ENCODE results near the gene ZNF593. TPM values are rescaled to one million over a fixed set of nuclear protein-coding genes. Genes with fewer than 3 reads are reported as not detected.

The ZNF593 gene
- total RNA-seq, 4 donors from 2014 or later, result 18.4 to 64.1 (median 42.5) TPM

DNA sequence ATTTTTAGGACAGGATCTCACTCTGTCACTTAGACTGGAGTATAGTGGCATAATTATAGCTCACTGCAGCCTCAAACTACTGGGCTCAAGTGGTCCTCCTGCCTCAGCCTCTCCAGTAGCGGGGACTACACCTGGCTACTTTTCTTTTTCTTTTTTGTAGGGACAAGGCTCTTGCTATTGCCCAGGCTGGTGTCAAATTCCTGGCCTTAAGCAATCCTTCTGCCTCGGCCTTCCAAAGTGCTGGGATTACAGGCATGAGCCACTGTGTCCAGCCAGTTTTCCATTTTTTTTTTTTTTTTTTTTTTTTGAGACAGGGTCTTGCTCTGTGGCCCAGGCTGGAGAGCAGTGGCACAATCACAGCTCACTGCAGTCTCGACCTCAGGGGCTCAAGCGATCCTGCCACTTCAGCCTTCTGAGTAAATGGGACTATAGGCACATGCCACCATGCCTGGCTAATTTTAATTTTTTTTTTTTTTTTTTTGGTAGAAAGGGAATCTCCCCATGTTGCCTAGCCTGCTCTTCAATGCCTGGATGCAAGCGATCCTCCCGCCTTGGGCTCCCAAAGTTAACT is 43.7 kb downstream of the ZNF593 start:
- ATAC-seq (ENCODE audit: low FRiP score), result no peak
- no peak for DNase-seq (ENCODE audit: low spot score)
- TF ChIP-seq, protein P1, sequence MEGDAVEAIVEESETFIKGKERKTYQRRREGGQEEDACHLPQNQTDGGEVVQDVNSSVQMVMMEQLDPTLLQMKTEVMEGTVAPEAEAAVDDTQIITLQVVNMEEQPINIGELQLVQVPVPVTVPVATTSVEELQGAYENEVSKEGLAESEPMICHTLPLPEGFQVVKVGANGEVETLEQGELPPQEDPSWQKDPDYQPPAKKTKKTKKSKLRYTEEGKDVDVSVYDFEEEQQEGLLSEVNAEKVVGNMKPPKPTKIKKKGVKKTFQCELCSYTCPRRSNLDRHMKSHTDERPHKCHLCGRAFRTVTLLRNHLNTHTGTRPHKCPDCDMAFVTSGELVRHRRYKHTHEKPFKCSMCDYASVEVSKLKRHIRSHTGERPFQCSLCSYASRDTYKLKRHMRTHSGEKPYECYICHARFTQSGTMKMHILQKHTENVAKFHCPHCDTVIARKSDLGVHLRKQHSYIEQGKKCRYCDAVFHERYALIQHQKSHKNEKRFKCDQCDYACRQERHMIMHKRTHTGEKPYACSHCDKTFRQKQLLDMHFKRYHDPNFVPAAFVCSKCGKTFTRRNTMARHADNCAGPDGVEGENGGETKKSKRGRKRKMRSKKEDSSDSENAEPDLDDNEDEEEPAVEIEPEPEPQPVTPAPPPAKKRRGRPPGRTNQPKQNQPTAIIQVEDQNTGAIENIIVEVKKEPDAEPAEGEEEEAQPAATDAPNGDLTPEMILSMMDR (IDR thresholded peaks at IDR 0.05), result no peak

DNA sequence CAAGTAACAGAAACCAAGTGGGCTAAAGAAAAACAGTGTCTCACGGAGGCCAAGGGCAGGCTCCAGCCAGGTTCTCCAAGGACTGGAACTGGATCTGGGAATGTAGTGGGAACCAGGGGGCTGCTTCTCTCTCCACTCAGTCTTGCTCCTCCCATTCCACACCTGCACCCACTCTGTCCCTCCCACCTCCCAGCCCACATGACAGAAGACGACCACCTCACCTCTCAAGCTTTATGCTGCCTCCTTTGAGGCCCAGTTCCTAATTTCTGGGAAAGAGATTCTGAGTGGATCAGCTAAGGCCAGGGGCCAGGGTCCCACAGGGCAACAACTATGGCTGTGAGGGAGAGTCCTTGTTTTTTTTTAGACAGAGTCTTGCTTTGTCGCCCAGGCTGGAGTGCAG is 45.5 kb downstream of the ZNF593 start:
- ATAC-seq (ENCODE audit: low FRiP score), result no peak
- no peak for DNase-seq (ENCODE audit: low spot score)
- TF ChIP-seq, protein P1 (IDR thresholded peaks at IDR 0.05), result no peak

- TF ChIP-seq, protein P1 (IDR thresholded peaks at IDR 0.05), result no peak
- DNase-seq (ENCODE audit: low spot score), result no peak
- ATAC-seq (ENCODE audit: low FRiP score), result no peak
Measured at GRCh38 chr1:26218906-26219494, 49.3 kb downstream of the ZNF593 start.

Other genes starting within 250 kb of the ZNF593 start
- gene PAFAH2, start 171.8 kb upstream of the ZNF593 start, total RNA-seq, result 1 to 10 TPM; 5.3 to 9.8 (median 8.2) TPM
- under 1 TPM in 1 of 4 donors, not detected in 3; 0.65 TPM for gene EXTL1, start 148.1 kb upstream of the ZNF593 start, total RNA-seq
- 1 to 10 TPM in 1 of 4 donors, under 1 TPM in 1, not detected in 2; 0.36 to 1.7 TPM for gene SLC30A2, start 123.8 kb upstream of the ZNF593 start, total RNA-seq
- under 1 TPM in 2 of 4 donors, not detected in 2; 0.60 to 0.74 TPM for gene TRIM63, start 102.3 kb upstream of the ZNF593 start, total RNA-seq
- gene PDIK1L, start 58.1 kb upstream of the ZNF593 start, total RNA-seq, result 1 to 10 TPM; 3.2 to 7.6 (median 4.6) TPM
- 10 to 100 TPM in 2 of 4 donors, 1 to 10 TPM in 2; 4.6 to 20.5 (median 13.2) TPM for gene FAM110D, start 10.8 kb upstream of the ZNF593 start, total RNA-seq
- gene C1orf232, start 945 bp upstream of the ZNF593 start, total RNA-seq, result not detected
- not detected for gene ZNF593OS, start 1.9 kb downstream of the ZNF593 start, total RNA-seq
- gene CNKSR1, start 7.6 kb downstream of the ZNF593 start, total RNA-seq, result 1 to 10 TPM in 2 of 4 donors, under 1 TPM in 2; 0.75 to 6.0 (median 1.3) TPM
- not detected for gene CATSPER4, start 20.7 kb downstream of the ZNF593 start, total RNA-seq
- 1 to 10 TPM; 4.3 to 6.1 (median 5.3) TPM for gene CEP85, start 64.3 kb downstream of the ZNF593 start, total RNA-seq
- 100 to 1,000 TPM in 1 of 4 donors, 10 to 100 TPM in 3; 42.4 to 124 (median 82.4) TPM for gene SH3BGRL3, start 110.2 kb downstream of the ZNF593 start, total RNA-seq
- gene UBXN11, start 136.7 kb downstream of the ZNF593 start, total RNA-seq, result 10 to 100 TPM; 12.2 to 23.8 (median 17.7) TPM
- gene CD52, start 148.1 kb downstream of the ZNF593 start, total RNA-seq, result 100 to 1,000 TPM in 1 of 4 donors, 10 to 100 TPM in 1, 1 to 10 TPM in 1, not detected in 1; 4.3 to 227 (median 13.2) TPM
- not detected for gene CRYBG2, start 184.2 kb downstream of the ZNF593 start, total RNA-seq
- not detected for gene ZNF683, start 202.8 kb downstream of the ZNF593 start, total RNA-seq
- not detected for gene LIN28A, start 240.9 kb downstream of the ZNF593 start, total RNA-seq